ENCODE data around the gene MFRP.

DNA sequence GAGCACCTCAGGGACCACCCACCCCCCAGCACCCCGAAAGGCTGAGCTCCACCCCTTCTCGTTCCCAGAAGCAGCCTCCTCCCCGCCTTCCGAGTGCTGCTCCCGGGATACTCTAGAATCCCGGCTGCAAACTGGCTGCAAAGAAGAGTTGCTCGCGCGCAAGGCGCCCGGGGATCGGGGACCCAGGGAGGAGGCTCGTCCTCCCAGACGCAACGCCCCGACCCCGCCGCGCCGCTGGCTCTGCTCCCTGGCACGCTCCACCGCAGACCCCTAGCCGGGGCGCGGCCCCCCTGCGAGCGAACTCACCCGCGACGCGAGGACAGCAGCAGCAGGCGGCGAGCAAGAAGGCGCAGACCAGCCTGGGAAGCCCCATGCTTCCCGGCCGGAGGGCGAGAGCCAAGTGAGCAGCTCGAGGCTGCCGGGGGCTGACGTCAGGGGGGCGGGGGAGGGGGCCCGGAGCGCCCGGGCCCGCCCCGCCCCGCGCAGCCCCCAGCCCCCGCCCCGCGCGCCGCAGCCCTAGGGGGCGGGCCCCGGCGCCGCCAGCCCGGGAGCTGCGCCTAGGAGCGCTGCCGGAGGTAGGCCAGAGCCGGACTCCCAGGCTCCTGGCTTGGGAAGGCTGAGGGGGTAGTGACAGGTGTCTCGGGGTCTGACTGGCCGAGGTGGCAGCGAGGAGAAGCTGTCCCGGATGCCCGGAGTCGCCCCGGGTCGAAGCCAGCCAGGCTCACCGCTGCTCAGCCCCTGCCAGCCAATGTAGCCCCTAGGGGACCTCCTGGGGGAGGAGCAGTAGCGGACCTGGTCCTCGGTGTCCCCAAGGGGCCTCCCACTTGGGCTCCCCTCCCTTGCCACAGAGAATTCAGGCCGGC lies 29.5 kb downstream of the MFRP start, which contains the start of gene MCAM:
- TF ChIP-seq, protein P1, sequence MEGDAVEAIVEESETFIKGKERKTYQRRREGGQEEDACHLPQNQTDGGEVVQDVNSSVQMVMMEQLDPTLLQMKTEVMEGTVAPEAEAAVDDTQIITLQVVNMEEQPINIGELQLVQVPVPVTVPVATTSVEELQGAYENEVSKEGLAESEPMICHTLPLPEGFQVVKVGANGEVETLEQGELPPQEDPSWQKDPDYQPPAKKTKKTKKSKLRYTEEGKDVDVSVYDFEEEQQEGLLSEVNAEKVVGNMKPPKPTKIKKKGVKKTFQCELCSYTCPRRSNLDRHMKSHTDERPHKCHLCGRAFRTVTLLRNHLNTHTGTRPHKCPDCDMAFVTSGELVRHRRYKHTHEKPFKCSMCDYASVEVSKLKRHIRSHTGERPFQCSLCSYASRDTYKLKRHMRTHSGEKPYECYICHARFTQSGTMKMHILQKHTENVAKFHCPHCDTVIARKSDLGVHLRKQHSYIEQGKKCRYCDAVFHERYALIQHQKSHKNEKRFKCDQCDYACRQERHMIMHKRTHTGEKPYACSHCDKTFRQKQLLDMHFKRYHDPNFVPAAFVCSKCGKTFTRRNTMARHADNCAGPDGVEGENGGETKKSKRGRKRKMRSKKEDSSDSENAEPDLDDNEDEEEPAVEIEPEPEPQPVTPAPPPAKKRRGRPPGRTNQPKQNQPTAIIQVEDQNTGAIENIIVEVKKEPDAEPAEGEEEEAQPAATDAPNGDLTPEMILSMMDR (IDR thresholded peaks at IDR 0.05) = no peak
- no peak for TF ChIP-seq POLR2A (IDR thresholded peaks at IDR 0.05)

All from thyroid gland (tissue), 4 donors.